C4-2B (cell line): ENCODE data around the gene MIGA2.

Source experiments
- CTCF ChIP-seq: fragments of 450-650 bp; conservative IDR thresholded peaks from 2 replicates; pipeline ENCODE4 v1.5.1; 2017; ENCODE audit warnings: mild to moderate bottlenecking
- ZFX ChIP-seq: fragments of 450-650 bp; IDR thresholded peaks from 2 replicates; pipeline ENCODE4 v1.6.1; 2017

- no peak for TF ChIP-seq CTCF
- no peak for TF ChIP-seq ZFX
Observed at GRCh38 chr9:129021091-129021490, 15.3 kb upstream of the MIGA2 start.
